OCI-LY3 (cell line): ENCODE data around the gene CUTC.
A peak's percentile ranks its signal among the peaks of the same experiment; 100 is the strongest.

Experiments used
- H2AFZ ChIP-seq: fragments of 200-600, 300-600 bp; shearing (Covaris generic); 2 replicates; pipeline ENCODE4 v1.6.0; 2014; ENCODE audit warnings: antibody characterized with exemption, low read depth, low read length
- H3K27ac ChIP-seq: fragments of 200-600, 300-600 bp; sonication (generic); 2 replicates; pipeline ENCODE4 v1.5.1; 2014; ENCODE audit warnings: mild to moderate bottlenecking, low read length, moderate library complexity, mixed read lengths
- H3K27me3 ChIP-seq: fragments of 200-600, 300-600 bp; sonication (generic); 2 replicates; pipeline ENCODE4 v1.6.1; 2014; ENCODE audit warnings: low read depth, low read length, mixed read lengths
- H3K36me3 ChIP-seq: fragments of 200-600, 300-600 bp; sonication (generic); replicated peaks from 2 replicates; pipeline ENCODE3; 2014; ENCODE audit warnings: low read depth, low read length, mixed read lengths
- H3K4me1 ChIP-seq: fragments of 300-600, 200-600 bp; sonication (generic); 2 replicates; pipeline ENCODE4 v1.6.1; 2014; ENCODE audit warnings: low read length, mixed read lengths
- H3K4me2 ChIP-seq: fragments of 200-600, 300-600 bp; sonication (generic); 2 replicates; pipeline ENCODE4 v1.6.1; 2014; ENCODE audit warnings: low read length, mixed read lengths
- H3K4me3 ChIP-seq: fragments of 300-600, 200-600 bp; sonication (generic); 2 replicates; pipeline ENCODE4 v1.5.1; 2014; ENCODE audit warnings: antibody characterized with exemption, mild to moderate bottlenecking, low read length, moderate library complexity
- H3K79me2 ChIP-seq: fragments of 300-600, 200-600 bp; shearing (Covaris generic); 2 replicates; pipeline ENCODE4 v1.6.1; 2014; ENCODE audit warnings: mild to moderate bottlenecking, low read length, mixed read lengths
- H3K9ac ChIP-seq: fragments of 300-600, 200-600 bp; shearing (Covaris generic); 2 replicates; pipeline ENCODE4 v1.6.0; 2014; ENCODE audit warnings: mild to moderate bottlenecking, low read length, moderate library complexity
- H3K9me3 ChIP-seq: fragments of 200-600, 300-600 bp; shearing (Covaris generic); 2 replicates; pipeline ENCODE4 v1.6.1; 2014; ENCODE audit warnings: low read length, mixed read lengths; ENCODE audit not compliant: insufficient read depth
- H4K20me1 ChIP-seq: fragments of 200-600, 300-600 bp; sonication (generic); 2 replicates; pipeline ENCODE4 v1.6.1; 2016; ENCODE audit warnings: low read length, mixed read lengths; ENCODE audit not compliant: insufficient read depth
- EZH2phosphoT487 ChIP-seq: fragments of 200-600 bp; shearing (Covaris generic); IDR thresholded peaks from 2 replicates; pipeline ENCODE4 v1.6.1; 2018; ENCODE audit warnings: antibody characterized with exemption, mixed run types, low read depth
- TF ChIP-seq, protein P1 (sequence below): fragments of 200-600, 300-600 bp; sonication (generic); IDR thresholded peaks from 2 replicates; pipeline ENCODE4 v1.5.1; 2014; ENCODE audit warnings: antibody characterized with exemption, low read length, low read depth

CUTC gene

DNA sequence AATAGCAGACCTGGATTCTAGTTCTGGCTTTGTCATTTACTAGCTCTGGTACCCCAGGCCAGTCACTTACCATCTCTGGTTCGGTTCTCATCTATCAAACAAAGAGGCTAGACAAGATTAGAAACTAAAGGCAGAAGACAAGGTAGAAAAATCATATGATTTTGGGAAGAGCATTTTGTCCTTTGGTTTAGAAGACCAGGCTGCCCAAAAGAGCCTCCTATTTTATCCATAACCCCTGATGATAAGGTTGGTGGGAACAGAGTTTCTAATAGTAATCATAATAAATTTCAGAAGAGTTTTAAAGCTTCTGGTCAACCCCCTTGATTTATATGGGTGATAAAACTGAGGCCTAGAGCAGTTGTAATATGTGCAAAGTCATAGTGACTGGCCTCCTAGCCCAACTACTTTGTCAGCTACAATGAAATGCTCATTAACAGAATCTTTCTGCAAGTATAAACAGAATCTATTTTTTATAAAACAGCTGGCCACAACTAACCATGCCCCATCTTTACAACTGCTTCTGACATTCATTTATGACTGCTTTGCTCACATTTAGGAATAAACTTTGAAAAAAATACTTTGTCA lies 23.5 kb upstream of the CUTC start:
- TF ChIP-seq EZH2phosphoT487 = no peak
- TF ChIP-seq, protein P1, sequence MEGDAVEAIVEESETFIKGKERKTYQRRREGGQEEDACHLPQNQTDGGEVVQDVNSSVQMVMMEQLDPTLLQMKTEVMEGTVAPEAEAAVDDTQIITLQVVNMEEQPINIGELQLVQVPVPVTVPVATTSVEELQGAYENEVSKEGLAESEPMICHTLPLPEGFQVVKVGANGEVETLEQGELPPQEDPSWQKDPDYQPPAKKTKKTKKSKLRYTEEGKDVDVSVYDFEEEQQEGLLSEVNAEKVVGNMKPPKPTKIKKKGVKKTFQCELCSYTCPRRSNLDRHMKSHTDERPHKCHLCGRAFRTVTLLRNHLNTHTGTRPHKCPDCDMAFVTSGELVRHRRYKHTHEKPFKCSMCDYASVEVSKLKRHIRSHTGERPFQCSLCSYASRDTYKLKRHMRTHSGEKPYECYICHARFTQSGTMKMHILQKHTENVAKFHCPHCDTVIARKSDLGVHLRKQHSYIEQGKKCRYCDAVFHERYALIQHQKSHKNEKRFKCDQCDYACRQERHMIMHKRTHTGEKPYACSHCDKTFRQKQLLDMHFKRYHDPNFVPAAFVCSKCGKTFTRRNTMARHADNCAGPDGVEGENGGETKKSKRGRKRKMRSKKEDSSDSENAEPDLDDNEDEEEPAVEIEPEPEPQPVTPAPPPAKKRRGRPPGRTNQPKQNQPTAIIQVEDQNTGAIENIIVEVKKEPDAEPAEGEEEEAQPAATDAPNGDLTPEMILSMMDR = no peak
- Histone ChIP-seq H2AFZ (no peak overlapping the region), H4K20me1 (no peaks in the 10 kb centered on the region; the same call in 1 of the 2 replicates), H3K27me3 (no peaks in the 10 kb centered on the region), H3K9me3 (no peaks in the 10 kb centered on the region), H3K27ac (no peak overlapping the region), H3K4me1 (peaks cover 32% of the 10 kb centered on the region), H3K4me3 (no peak overlapping the region), H3K4me2 (no peak overlapping the region), H3K36me3 (peaks cover 12% of the 10 kb centered on the region), H3K79me2 (no peaks in the 10 kb centered on the region), H3K9ac (no peak overlapping the region)

DNA sequence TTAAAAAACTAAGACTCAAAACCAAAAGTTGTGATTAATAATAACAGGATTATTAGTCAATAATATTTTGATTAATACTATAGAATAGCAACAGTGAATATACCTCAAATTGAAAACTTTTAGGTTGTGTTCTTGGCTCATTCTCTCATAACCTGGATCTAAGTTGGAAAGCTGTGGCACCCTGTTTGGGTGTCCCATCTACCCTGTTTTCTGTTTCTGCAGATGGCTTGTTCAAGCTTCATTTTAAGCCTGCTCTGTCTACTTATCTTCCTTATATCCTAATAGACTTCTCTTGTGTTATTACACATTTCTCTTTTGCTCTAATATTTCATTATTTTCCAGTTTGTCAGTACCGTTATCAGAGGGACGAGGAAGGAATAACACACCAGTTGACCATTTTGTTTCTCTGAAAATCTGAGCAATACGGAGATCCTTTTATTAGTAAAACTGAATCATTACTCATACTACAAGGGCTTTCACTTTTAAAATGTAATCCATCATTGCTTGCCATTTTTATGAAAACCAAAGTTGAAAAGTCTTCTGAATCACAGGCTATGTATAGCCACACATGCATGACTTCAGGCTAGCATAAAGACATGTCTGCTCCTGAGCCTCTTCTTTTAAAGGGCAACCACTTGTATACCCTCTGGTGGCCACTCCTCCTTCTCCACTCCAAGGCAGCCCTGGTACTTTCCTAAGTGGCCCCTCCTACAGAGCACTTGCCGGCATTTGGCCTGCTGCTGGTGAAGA lies 22.4 kb upstream of the CUTC start:
- no peaks in the 10 kb centered on the region for H3K27me3 ChIP-seq
- peaks cover 19% of the 10 kb centered on the region for H3K36me3 ChIP-seq
- H3K27ac ChIP-seq = peak overlapping the region; percentile 61
- H2AFZ ChIP-seq = no peak overlapping the region
- no peaks in the 10 kb centered on the region for H3K9me3 ChIP-seq
- H4K20me1 ChIP-seq = no peaks in the 10 kb centered on the region; the same call in 1 of the 2 replicates
- no peaks in the 10 kb centered on the region for H3K79me2 ChIP-seq
- H3K4me1 ChIP-seq = peaks cover 32% of the 10 kb centered on the region
- TF ChIP-seq EZH2phosphoT487 = no peak
- TF ChIP-seq, protein P1 = no peak
- H3K9ac ChIP-seq = no peak overlapping the region
- H3K4me2 ChIP-seq = peak overlapping the region; percentile 64
- no peak overlapping the region for H3K4me3 ChIP-seq

DNA sequence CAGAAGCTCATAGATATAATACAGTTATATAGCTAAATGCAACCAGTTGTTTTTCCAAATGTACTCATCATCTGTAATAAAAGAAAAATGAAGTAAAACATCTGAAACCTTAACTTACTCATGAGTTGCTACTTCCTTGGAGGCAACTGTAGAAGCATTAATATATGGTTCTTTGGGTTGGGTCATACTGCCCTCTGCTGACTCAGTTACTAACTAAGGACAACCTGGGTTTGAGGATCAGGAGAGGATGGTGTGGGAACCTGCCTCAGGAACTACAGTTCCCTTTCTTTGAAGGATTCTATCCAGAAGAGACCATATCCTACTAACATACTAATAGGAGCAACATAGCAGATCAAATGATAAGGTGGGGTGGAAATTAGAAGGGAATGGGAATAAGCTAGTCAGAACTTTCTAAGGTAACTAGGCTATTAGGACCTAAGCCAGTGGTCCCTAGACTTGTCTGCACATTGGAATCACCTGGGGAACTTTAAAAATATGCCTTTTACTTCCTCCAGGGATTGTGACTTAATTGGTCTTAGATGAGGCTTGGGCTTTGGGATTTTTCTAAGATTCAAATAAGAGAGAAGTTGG lies 20.8 kb upstream of the CUTC start:
- Histone ChIP-seq H3K79me2 (no peaks in the 10 kb centered on the region), H3K4me3 (no peak overlapping the region), H3K4me1 (peaks cover 32% of the 10 kb centered on the region), H3K9ac (no peak overlapping the region), H3K36me3 (peaks cover 20% of the 10 kb centered on the region), H3K4me2 (no peak overlapping the region), H3K27me3 (no peaks in the 10 kb centered on the region), H3K27ac (no peak overlapping the region), H3K9me3 (no peaks in the 10 kb centered on the region), H2AFZ (no peak overlapping the region), H4K20me1 (no peaks in the 10 kb centered on the region; the same call in 1 of the 2 replicates)
- TF ChIP-seq, protein P1 = peak; percentile 65
- TF ChIP-seq EZH2phosphoT487 = no peak

DNA sequence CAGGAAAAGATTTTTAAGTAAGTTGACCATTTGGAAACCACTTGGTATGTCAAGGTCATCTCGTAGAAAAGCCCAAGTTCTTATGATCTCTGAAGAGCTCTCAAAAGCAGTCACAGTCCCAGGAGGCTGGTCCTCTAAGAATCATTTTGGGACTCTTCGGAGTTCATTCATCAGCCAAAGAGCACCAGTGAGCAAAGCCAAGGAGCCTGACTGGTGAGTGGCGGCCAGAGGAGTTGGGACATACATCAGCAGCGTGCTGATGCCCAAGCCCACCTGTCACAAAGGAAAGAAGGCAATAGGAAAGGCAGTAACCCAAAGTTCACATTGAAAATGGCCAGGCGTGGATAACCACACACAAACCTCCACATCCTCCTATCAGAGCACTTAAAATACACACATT lies 17.6 kb upstream of the CUTC start:
- no peak overlapping the region for H3K27ac ChIP-seq
- H3K36me3 ChIP-seq = peaks cover 18% of the 10 kb centered on the region
- H3K4me3 ChIP-seq = no peak overlapping the region
- TF ChIP-seq EZH2phosphoT487 = no peak
- TF ChIP-seq, protein P1 = no peak
- H3K27me3 ChIP-seq = no peaks in the 10 kb centered on the region
- H4K20me1 ChIP-seq = no peaks in the 10 kb centered on the region; the same call in 1 of the 2 replicates
- no peak overlapping the region for H3K4me2 ChIP-seq
- peaks cover 22% of the 10 kb centered on the region for H3K4me1 ChIP-seq
- no peaks in the 10 kb centered on the region for H3K79me2 ChIP-seq
- H3K9me3 ChIP-seq = no peaks in the 10 kb centered on the region
- no peak overlapping the region for H2AFZ ChIP-seq
- H3K9ac ChIP-seq = no peak overlapping the region
